Medulla oblongata (tissue), 1 donor: ENCODE data around the gene SPEM2.

ENCODE experiments used
- DNase-seq: peaks from one replicate; pipeline ENCODE4 v3.0.0-alpha.2; 2015; ENCODE audit errors: extremely low spot score

SPEM2 gene

DNA sequence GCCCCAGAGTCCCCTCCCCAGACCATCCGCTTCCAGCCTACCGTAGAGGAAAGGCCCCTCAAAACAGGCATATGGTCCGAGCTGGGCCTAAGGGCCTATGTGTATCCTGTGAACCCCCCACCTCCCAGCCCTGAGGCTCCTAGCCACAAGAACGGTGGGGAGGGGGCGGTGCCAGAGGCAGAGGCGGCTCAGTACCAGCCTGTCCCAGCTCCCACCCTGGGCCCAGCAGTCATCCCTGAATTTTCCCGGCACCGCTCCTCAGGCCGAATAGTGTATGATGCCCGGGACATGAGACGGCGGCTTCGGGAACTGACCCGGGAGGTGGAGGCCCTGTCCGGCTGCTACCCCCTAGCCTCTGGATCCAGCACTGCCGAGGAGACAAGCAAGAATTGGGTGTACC is 4.2 kb upstream of the SPEM2 start:
- no peak for DNase-seq

DNA sequence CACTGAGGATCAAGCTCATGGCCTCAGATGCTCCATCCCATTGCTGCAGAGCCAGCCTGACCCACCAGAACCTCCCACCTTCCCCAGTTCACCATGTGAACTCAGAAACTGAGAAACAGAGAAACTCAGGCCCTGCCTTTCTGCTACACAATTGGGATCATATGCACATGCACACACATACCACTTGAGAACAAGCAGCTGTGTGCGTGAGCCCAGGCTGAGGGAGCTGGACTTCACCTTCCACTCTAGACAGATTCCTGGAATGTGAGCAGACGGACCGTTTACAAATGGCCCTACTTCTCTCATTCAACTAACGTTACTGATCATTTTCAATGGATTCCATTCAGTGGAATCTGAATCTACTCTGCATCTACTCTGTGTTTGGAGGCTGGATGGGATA is 1.7 kb upstream of the SPEM2 start:
- DNase-seq, result no peak

DNA sequence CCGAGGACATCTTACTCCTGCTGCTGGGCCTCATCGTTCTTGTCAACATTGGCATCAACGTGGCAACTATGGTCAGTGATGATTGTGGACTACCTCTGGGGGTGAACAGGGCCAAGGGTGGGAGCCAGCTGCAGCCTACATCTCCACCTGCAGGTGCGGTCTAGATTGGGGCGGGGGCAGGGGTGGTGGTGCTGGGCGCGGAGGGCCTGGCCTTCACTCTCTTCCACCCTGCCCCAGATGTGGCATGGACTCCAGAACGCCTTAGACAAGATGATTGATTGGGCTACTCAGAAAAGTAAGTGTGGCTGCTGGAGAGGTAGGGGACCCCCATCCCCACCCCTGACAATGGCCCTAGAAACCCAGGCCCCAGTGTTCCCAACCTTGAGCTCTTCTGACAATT is 340 bp downstream of the SPEM2 start:
- DNase-seq, result no peak

DNA sequence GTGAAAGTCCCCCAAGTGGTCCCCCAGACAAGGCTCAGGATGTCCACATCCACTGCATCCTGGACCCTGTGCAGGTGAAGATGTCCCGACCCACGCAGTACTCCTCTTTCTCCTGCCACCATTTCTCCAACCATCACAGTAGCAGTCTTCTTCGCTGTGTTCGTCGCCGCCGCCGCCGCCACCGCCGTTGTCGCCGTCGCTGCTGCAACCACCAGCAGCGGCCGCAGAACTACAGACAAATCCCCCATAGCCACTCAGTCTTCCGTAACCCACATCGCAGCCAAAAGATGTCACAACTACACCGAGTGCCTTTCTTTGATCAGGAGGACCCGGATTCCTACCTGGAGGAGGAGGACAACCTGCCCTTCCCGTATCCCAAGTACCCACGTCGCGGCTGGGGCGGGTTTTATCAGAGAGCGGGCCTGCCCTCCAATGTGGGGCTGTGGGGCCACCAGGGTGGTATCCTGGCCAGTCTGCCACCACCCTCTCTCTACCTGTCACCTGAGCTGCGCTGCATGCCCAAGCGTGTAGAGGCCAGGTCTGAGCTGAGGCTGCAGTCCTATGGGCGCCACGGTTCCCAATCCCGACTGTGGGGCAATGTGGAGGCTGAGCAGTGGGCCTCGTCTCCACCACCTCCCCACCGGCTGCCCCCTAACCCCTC is 917 bp downstream of the SPEM2 start:
- no peak for DNase-seq

DNA sequence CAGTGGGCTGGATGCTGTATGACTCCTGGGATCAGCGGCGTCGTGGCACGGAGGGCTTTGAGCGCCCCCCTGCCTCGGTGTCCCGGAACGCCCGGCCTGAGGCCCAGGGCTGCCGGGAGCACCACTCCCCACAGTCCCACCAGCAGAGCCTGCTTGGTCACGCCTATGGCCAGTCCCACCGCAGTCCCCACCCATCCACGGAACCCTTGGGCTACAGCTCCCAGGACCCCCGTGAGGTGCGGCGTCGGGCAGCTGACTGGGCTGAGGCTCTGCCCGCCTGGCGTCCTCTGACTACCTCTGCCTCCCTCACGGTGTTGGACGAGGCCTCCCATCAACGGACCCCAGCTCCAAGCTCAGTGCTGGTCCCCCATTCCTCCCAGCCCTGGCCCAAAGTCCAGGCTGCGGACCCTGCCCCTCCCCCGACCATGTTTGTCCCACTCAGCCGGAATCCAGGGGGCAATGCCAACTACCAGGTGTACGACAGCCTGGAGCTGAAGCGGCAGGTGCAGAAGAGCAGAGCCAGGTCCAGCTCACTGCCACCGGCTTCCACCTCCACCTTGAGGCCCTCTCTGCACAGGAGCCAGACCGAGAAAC is 1.6 kb downstream of the SPEM2 start:
- no peak for DNase-seq

DNA sequence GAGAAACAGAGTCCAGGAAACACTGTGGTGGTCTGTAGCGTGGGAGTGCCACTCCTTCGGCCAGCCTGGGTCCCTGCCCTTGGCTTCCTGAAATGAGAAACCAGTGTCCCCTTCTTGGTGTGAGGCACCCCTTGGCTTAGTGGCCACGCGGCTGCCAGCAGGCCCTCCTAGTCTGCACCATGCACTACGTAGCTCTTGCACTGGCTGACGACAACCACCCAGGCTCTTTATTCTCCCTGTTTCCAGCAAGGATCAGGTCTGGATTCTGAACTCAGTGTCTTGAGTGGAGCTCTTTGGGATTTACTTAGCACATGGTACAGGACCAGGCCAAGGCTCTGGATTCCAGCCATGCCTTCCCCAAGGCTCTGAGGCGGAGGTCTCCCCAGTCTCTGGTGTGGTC is 2.1 kb downstream of the SPEM2 start:
- DNase-seq, result no peak

DNA sequence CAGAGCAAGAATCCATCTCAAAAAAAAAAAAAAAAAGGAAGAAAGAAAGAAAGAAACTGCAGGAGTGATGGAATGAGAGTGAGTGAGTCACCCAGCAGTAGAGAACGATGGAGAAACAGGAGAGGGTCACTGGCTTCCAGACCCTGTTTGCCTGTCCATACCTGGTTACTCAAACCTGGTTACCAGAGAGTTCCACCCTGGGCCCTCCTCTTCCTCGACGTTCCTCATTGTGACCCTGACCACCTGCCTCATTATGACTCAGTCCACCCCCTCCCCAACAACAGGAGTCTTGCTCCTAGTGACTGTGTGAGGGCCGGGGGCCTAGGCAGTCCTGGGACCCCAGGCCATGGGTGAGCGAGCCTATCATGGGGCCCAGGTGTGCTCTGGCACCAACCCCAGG is 3.1 kb downstream of the SPEM2 start, which contains the start of gene SPEM3:
Gene SPEM3, plus strand, starts transcription at position 301 of the 400 bp plus-strand sequence. Its CDS starts 46 bp downstream, at position 347.
- no peak for DNase-seq

DNA sequence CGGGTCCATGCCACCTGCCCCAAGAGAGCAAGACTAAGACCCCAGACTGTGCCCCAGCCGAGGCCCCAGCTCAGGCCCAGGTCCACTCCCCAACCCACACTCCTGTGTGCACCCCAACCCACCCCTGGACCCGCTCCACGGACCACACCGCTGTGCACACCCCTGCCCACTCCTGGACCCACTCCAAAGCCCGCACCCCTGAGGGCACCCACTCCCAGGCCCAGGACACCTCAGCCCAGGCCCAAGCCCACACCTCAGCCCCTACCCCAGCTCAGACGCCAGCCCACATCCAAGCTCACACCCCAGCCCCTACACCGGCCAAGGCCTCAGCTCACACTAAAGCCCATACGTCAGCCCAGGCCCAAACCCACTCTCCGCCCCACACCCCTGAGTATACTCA is 4.3 kb downstream of the SPEM2 start:
- no peak for DNase-seq

DNA sequence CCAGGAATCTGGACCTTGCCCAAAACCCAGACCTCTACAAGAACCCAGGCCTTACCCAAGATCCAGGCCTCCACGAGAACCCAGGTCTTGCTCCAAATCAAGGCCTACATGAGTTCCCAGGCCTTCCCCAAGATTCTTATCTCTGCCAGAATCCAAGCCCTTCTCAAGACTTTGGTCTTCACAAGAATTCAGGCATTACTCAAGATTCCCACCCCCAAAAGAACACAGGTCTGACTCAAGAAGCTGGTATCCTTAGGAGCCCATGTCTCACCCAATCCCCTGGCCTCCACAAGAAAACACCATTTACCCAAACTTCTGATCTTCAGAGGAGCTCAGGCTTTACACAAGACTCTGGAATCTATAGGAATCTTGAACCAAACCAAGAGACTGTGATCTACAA is 5.8 kb downstream of the SPEM2 start:
- no peak for DNase-seq

DNA sequence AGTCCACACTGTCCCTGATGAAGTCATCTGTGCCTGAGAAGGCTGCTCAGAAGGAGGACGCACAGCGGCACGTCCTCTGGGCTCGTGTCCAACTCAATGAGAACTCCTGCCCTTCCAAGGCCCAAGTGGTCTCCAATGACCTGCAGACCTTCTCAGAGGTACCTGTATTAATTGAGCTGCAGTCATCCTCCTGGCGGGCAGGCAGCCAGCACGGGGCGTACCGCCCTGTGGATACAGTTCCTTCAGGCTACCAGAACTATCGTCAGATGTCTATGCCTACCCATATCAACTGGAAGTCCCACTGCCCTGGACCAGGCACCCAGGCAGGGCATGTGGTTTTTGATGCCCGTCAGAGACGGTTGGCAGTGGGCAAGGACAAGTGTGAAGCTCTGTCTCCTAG is 6.9 kb downstream of the SPEM2 start:
- no peak for DNase-seq

DNA sequence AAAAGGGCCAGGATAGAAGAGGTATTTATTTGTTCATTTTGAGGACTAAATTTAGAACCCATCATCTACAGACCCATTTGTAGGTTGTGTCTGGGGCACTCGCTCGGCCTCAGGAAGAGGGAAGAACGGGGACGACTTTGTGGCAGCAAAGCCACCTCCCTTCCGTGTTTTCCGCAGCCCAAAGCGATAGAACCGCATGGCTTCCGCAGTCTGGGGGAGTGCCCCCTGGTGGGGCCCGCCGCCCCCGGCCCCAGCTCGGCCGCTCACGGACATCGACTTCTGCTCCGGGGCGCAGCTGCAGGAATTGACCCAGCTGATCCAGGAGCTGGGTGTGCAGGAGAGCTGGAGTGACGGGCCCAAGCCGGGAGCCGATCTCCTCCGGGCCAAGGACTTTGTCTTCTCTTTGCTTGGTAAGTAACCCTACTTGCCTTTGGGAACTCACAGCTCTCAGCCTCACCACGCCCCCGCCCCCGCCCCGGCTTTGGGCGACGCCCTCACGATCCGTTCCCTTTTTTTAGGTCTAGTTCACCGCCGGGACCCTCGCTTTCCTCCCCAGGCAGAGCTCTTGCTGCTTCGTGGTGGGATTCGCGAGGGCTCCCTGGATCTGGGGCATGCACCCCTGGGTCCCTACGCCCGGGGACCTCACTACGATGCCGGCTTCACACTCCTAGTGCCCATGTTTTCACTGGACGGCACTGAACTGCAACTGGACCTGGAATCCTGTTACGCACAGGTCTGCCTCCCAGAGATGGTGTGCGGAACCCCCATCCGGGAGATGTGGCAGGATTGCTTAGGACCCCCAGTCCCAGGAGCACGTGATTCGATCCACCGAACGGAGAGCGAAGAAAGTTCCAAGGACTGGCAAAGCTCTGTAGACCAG is 10.5 kb downstream of the SPEM2 start:
- no peak for DNase-seq

DNA sequence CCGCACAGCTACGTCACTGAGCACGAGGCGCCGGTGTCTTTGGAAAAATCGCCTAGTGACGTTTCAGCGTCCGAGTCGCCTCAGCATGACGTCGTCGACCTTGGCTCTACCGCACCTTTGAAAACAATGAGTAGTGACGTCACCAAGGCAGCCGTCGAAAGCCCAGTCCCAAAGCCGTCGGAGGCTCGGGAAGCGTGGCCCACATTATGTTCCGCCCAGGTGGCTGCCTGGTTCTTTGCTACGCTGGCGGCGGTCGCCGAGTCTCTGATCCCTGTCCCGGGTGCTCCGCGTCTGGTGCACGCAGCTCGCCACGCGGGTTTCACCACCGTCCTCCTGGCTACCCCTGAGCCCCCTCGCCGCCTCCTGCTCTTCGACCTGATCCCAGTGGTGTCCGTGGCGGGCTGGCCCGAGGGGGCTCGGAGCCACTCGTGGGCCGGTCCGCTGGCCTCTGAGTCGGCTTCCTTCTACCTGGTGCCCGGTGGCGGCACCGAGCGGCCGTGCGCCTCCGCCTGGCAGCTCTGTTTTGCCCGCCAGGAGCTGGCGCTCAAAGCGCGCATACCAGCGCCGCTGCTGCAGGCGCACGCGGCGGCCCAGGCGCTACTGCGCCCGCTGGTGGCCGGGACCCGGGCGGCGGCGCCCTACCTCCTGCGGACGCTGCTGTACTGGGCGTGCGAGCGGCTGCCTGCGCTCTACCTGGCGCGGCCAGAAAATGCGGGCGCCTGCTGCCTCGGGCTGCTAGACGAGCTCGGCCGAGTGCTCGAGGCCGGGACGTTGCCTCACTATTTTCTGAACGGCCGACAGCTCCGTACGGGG is 11.3 kb downstream of the SPEM2 start:
- DNase-seq, result peak; percentile 82

DNA sequence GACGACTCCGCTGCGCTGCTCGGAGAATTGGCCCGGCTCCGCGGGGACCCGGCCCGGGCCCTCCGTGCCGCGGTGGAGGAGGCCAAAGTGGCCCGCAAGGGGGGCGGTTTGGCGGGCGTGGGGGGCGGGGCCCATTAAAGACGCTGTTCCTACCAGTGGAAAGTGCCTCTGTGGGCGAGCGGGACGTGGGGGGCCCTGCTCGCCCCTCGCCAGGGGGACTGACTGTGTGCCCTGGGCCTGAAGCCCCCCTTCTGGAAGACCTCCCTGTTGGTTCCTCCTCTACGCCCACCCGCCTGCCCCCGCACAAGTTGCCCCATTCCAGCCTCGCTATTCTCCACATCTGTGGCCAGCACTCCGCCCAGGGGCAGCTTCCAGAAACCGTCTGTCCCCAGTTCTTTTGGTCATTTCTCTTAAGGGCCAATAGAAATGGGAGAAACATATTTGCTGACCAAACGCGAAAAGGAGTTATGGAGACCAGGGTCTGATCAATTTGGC is 12.0 kb downstream of the SPEM2 start:
- DNase-seq, result no peak

DNA sequence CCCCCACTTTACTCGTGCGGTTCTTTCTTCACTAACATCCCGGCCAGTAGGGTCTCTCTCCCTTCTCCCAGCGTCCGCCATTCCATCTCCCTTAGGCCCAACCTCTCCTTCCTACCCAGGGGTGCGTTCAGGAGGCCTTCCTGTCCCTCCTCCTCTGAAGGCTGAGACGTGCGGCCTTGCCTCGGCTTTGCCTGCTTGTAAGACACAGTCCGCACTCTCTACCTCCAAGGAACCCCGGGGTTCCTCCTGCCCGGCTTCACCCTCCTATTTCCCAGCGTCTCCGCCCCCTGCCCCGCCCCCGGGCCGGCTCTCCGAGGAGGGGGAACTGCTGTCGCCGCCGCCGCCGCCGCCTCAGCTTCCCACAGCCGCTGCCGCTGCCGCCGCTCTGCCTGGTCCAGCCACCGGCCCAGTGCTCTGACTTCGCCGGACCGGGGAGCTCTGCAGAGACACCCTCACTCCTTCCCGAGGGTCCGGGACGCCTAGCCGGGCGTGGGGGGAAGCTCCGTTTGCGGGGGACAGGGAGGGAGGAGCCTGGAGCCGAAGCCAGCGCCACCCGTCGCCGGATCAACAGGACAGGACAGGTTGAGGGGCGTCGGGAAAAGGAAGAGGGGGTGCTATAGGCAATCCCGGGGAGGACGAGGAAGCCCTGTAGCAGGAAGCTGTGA is 12.7 kb downstream of the SPEM2 start:
- peak; percentile 69 for DNase-seq

DNA sequence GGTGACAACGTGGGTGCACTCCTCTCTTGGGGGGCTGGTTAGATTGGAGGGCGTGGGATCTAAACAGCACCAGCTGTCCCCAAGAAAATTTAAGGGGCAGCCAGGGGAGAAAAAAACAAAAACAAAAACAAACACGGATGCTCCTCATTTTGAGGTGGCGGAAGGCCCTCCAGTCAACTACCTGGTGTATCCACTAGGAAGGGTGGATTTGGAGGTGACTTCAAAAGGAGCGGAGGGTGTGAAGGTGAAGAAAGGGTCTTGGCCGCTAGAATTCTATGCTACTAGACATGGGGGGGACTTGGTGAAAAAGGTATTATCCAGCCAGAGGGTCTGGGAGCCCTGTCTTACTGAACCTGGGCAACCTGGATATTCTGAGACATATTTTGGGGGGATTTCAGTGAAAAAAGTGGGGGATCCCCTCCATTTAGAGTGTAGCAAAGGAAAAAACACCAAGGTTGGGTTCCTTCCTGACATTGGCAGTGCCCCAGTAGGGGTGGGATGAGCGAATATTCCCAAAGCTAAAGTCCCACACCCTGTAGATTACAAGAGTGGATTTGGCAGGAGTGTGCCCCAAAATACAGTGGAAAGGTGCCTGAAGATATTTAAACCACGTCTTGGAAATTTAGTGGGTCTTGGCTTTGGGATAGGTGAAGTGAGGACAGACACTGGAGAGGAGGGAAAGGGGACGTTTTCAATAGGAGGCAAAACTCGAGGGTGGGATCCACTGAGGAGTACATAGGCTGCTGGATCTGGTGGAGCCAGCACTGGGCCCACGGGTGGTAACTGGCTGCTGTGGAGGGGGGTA is 13.4 kb downstream of the SPEM2 start:
- no peak for DNase-seq

DNA sequence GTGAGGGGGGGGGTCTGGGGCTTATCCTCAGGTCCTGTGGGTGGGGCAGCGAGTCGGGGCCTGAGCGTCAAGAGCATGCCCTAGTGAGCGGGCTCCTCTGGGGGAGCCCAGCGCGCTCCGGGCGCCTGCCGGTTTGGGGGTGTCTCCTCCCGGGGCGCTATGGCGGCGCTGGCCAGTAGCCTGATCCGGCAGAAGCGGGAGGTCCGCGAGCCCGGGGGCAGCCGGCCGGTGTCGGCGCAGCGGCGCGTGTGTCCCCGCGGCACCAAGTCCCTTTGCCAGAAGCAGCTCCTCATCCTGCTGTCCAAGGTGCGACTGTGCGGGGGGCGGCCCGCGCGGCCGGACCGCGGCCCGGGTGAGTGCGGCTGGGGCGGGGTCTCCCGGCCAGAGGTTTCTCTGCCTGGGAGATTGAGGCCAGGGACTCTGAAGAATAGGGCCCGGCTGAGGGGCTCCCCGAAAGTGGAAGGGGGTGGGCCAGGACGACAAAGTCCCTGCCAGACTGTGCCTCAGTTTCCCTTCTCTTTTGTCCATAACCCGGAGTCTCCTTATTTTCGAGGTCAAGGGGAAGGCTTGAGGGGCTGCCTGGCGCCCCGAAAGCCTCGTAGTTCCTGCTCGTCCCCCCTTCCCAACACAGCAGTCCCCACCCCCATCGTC is 14.2 kb downstream of the SPEM2 start, which contains the start of gene FGF11:
Gene FGF11, plus strand, starts transcription at position 51 of the 651 bp plus-strand sequence. Its CDS starts 109 bp downstream, at position 160.
- DNase-seq, result no peak

DNA sequence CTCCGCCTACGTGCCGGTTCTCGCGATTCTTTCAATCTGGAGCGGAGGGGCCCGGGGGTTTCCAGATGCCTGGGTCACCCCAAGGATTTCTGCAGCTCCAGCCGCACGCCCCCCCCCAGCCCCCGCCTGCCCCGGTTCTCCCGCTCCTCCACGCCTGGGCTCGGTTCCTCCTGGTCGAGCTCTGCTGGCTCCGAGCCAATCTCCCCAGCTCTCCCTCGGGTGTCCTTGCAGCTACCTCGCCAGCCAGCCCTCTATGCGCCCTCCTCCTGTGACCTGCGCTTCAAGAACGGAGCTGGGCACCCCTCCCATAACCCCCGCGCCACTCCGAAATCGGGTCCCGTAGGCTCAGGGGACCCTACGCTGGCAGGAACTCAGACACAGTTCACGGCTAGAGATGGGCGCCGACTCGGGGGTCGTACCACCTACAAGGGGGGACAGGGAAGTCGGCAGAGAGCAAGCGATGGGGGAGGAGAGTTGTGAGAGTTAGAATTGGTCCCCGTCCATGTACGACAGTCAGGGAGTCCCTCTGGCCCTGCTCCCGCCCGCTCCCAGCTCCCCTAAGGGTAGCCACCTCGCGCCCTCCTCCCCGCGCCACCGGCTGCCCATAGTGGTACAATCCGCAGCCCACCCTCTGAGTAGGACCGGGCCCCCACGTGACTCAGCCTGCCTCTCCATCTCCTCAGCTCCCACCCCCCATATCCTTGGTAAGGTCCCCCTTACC is 14.9 kb downstream of the SPEM2 start:
- DNase-seq, result peak; percentile 28

DNA sequence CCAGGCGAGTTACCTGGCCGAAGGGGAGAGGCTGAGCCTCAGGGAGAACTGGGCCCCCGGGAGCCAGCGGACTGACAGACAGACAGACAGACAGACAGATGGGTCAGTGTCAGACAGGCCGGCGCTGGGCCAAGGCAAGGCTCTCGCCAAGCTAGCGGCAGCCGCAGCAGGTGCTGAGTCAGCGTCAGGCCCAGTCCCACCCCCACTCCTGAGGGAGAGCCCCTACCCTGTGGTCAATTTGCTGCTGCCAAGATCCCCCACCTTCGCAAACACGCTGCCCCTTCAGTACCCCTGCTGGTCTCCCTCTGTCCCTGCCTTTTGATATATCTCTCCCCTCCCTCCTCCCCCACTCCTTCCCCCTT is 15.4 kb downstream of the SPEM2 start:
- DNase-seq, result no peak

DNA sequence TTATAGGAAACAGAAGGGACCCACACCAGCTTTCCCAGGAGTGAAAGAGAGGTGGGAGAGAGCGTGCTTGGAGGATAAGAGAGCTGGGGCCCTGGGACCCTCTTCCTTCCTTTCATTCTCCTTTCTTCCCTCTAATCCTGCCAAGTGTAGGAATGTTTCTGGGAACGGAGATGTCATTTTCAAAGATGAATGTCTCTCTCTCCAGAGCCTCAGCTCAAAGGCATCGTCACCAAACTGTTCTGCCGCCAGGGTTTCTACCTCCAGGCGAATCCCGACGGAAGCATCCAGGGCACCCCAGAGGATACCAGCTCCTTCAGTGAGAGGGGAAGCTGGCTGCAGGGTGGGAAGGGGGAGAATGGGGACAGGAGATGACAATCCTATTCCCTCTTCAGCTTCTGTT is 15.8 kb downstream of the SPEM2 start:
- DNase-seq, result no peak
